ENCODE data around the gene LGALS16. TPM values are rescaled to one million over a fixed set of nuclear protein-coding genes. Genes with fewer than 3 reads are reported as not detected.

Gene LGALS16
- total and polyA plus RNA-seq, 10 of the 15 experiments (the other 5 are each of a cell fraction or from before 2014, with no cell fraction given) = not detected

- FAIRE-seq (no peak), ATAC-seq (peak; percentile 8; the same call in 1 of the 3 replicates), DNase-seq (ENCODE audit: low read depth, low spot score) (no peak)
- peak overlapping the region; percentile 86 for H3K4me3 ChIP-seq
- H3K9me3 ChIP-seq (replicated peaks; ENCODE audit: control insufficient read depth, insufficient read depth, low read length) = no peaks in the 10 kb centered on the region
- peaks cover 61% of the 10 kb centered on the region for H3K4me1 ChIP-seq (ENCODE audit: control insufficient read depth, insufficient read depth, low read length)
- H3K4me2 ChIP-seq (ENCODE audit: control insufficient read depth, insufficient read depth) = peak overlapping the region; percentile 98
- peak overlapping the region; percentile 98 for H3K27ac ChIP-seq (ENCODE audit: control insufficient read depth, insufficient read depth)
- in situ Hi-C loops (cut with MboI) (no loop called here), intact Hi-C loops (cut with micrococcal nuclease; ENCODE audit: unreplicated experiment) (loop anchor here (2.0 to 5.0 kb wide), 2 partner anchors 23 to 294 kb away; partner anchors contain the start of gene PSMC4)
- H3K9ac ChIP-seq (ENCODE audit: control insufficient read depth, insufficient read depth, low read length) = peak overlapping the region; percentile 97
- ChIA-PET RAD21 (ENCODE audit: unreplicated experiment) (interaction anchor here (0.9 to 8.6 kb wide), 7 partner anchors 21 to 292 kb away, joined by 3 to 234 read pairs (median 5); partner anchors contain the start of genes DYRK1B and FBL), POLR2A (interaction anchor here (3.4 kb wide), 1 partner anchor 23 kb away, joined by 16 read pairs; no protein-coding TSS in a partner anchor), SMC1A (ENCODE audit: uncharacterized antibody, unreplicated experiment) (interaction anchor here (0.6 to 10.7 kb wide), 7 partner anchors 24 to 166 kb away, joined by 3 to 266 read pairs (median 9); partner anchors contain the start of genes FBL and LGALS14), CTCF (interaction anchor here (1.2 to 9.7 kb wide), 8 partner anchors 23 to 292 kb away, joined by 3 to 335 read pairs (median 94); partner anchors contain the start of genes DYRK1B, EID2, FBL and LGALS14)
- 27% methylated on average over 10 of the region's 10 CpGs for WGBS (ENCODE audit: insufficient coverage, insufficient replicate concordance, low lambda C conversion rate, missing lambda C conversion rate)
- H3K79me2 ChIP-seq (ENCODE audit: control insufficient read depth, insufficient read depth, low read length) = peaks cover 23% of the 10 kb centered on the region
- BruUV-seq (replicated peaks) = no TSS peak
- no peaks in the 10 kb centered on the region for H3K36me3 ChIP-seq (ENCODE audit: control insufficient read depth in 2 of 2, insufficient read depth in 2 of 2, low read length in 1 of 2)
- H3K27me3 ChIP-seq (replicated peaks in 1 of 2; ENCODE audit: control insufficient read depth in 2 of 2, insufficient read depth in 2 of 2, low read length in 1 of 2) = no peaks in the 10 kb centered on the region
- H2AFZ ChIP-seq (ENCODE audit: control insufficient read depth, low read depth, low read length) = peak overlapping the region; percentile 34; the same call in 1 of the 2 replicates
- no peaks in the 10 kb centered on the region for H4K20me1 ChIP-seq (ENCODE audit: control insufficient read depth, insufficient read depth)
- TF ChIP-seq HCFC1 (IDR thresholded peaks at IDR 0.05; ENCODE audit: low read length) (no peak), RAD21 (IDR thresholded peaks at IDR 0.05; ENCODE audit: insufficient read depth, low read depth, low read length) (peak; percentile 50), SIX5 (IDR thresholded peaks at IDR 0.05; ENCODE audit: low read depth, low read length, severe bottlenecking) (no peak), SIN3A (IDR thresholded peaks at IDR 0.05; ENCODE audit: low read depth, low read length) (no peak), CHD2 (IDR thresholded peaks at IDR 0.05; ENCODE audit: borderline replicate concordance, low read depth, low read length) (no peak), RELA (IDR thresholded peaks at IDR 0.05; ENCODE audit: borderline replicate concordance, partially characterized antibody) (no peak), ELK1 (IDR thresholded peaks at IDR 0.05; ENCODE audit: low read depth, low read length) (no peak), ZNF592 (IDR thresholded peaks at IDR 0.05) (no peak), CBX3 (IDR thresholded peaks at IDR 0.05; ENCODE audit: borderline replicate concordance, low read depth) (no peak), CTCF (IDR thresholded peaks at IDR 0.05 in 2 of 3, conservative IDR thresholded peaks at IDR 0.05 in 1 of 3; ENCODE audit: control insufficient read depth in 2 of 3, extremely low read depth in 1 of 3, insufficient read depth in 1 of 3, low read depth in 3 of 3, low read length in 3 of 3) (peak in 1 of 3 experiments; percentile 22; a peak in 2 of 6 replicates), EED (IDR thresholded peaks at IDR 0.05; ENCODE audit: low read depth) (peak; percentile 32; the same call in 1 of the 2 replicates), NFXL1 (IDR thresholded peaks at IDR 0.05; ENCODE audit: borderline replicate concordance) (no peak), EGR1 (IDR thresholded peaks at IDR 0.05; ENCODE audit: borderline replicate concordance in 1 of 2, low read depth in 2 of 2, low read length in 2 of 2) (no peak), POU2F2 (IDR thresholded peaks at IDR 0.05; ENCODE audit: borderline replicate concordance, low read depth, low read length) (0 out of 3 replicates have a peak, but pooled peaks have one; percentile 8)
These were observed 22.5 kb downstream of the LGALS16 start for GRCh38 chr19:39677961-39678889.

All from GM12878 (cell line).